ENCODE data around the gene KANSL1L.
A peak's percentile ranks its signal among the peaks of the same experiment; 100 is the strongest.
"Not testable (repeated sequence)": the region's sequence is repeated elsewhere in the genome, so short reads cannot be mapped to it uniquely, and the experiment has no call there.

The KANSL1L gene, protein sequence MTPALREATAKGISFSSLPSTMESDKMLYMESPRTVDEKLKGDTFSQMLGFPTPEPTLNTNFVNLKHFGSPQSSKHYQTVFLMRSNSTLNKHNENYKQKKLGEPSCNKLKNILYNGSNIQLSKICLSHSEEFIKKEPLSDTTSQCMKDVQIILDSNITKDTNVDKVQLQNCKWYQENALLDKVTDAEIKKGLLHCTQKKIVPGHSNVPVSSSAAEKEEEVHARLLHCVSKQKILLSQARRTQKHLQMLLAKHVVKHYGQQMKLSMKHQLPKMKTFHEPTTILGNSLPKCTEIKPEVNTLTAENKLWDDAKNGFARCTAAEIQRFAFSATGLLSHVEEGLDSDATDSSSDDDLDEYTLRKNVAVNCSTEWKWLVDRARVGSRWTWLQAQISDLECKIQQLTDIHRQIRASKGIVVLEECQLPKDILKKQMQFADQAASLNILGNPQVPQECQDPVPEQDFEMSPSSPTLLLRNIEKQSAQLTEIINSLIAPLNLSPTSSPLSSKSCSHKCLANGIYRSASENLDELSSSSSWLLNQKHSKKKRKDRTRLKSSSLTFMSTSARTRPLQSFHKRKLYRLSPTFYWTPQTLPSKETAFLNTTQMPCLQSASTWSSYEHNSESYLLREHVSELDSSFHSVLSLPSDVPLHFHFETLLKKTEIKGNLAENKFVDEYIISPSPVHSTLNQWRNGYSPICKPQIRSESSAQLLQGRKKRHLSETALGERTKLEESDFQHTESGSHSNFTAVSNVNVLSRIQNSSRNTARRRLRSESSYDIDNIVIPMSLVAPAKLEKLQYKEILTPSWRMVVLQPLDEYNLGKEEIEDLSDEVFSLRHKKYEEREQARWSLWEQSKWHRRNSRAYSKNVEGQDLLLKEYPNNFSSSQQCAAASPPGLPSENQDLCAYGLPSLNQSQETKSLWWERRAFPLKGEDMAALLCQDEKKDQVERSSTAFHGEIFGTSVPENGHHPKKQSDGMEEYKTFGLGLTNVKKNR

DNA sequence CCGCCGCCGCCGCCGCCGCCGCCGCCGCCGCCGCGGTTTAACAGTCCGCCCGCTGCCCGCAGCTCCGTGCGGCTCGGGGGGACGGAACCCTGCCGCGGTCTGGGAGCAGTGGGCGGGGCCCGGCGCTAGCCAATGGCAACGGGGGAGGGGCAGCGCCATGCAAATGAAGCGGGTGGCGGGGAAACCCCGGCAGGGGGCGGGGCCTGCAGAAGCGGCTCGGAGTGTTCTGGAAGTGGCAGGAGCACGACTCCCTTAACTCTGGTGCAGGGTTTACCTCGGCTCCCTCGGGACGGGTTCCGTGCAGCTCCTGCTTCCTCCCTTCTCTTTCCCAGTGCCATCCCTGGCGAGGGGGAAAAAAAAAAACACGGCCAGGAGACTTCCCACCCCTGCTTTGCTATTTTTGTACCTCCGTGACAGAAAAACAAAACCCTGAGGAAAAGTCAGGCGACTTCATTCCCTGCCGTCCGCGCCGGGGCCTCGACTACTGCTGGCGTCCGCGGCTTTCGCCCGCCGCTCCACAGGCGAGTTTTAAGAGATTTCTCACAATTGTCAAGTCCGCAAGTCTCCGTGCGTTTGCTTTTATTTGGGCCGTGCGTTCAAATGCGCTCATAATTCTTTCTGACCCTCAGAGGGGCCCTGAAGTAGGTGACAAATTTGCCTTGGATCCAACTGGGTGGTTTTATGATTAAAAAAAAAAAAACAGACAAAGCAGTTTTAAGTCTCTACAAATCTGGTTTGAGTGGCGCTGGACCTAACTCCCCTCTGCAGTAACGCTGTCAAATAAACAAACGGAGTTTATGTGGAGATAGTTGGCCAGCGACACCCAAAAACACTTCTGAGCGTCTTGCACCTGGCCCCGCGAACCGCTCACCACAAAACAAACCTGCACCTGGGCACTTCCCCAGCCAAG lies at the start of gene KANSL1L:
Gene KANSL1L (minus strand): TSS at position 101 of the 910 bp plus-strand sequence. CDS start 16,827 bp downstream, outside the sequence.
- DNase-seq: peak; percentile 53 to 86

DNA sequence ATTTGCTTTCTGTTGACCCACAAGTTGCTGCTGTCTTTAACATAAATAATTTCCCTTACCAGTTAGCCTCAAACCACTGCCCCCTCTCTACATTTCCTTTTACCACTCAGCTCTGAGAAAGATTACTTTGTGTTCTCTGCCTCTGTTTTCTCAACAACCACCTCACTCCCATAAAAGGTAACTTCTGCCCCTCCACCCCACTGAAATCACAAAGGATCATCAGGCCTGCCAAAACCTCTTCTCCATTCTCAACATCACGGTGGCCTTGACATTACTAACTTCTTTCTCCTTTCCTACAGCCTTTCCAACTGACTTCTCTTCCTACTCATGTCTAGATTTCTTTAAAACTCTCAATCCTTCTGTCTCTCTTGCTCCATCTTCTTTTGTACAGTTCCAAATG lies 43.9 kb upstream of the KANSL1L start:
- no peak for DNase-seq

DNA sequence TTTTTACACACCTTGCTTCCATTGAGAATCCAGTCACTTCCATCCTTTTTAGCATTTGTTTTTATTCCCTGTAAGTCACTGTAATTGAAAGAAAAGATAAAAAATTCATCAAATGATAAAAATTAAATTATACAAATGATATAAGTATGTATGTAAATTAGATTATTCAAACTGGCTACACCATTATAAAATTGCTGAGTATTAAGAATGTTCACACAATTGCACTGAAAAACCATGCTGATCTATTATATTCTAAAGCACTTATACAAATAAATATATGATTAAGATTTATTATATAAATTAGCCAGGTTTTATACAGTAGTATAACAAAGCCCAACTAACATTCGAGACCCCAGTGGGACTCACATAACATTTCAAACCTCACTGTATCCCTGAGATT lies 39.0 kb upstream of the KANSL1L start:
- DNase-seq: no peak

- DNase-seq: no peak
These were observed 36.7 kb upstream of the KANSL1L start for GRCh38 chr2:210207929-210208328.

- DNase-seq: no peak
These were observed 32.3 kb upstream of the KANSL1L start for GRCh38 chr2:210203558-210203957.

- no peak for DNase-seq
These were observed 31.9 kb upstream of the KANSL1L start for GRCh38 chr2:210203147-210203546.

DNA sequence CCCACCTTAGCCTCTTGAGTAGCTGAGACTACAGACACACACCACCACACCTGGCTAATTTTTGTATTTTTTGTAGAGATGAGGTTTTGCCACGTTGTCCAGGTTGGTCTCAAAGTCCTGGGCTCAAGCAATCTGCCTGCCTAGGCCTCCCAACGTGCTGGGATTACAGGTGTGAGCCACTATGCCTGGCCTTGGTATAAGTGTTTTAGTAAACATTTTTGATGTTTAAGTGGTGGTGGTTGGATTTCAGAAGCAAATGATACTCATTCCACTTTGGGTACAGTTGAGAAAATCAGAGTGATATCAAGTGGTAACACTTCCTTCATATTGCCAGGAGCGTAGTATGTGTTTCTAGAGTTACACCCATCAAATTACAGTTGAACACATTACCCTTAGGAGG lies 28.6 kb upstream of the KANSL1L start:
- DNase-seq: no peak

- DNase-seq: no peak
These were observed 28.1 kb upstream of the KANSL1L start for GRCh38 chr2:210199186-210199765.

GRCh38 chr2:210198326-210198725 lies 27.1 kb upstream of the KANSL1L start:
- DNase-seq: no peak

GRCh38 chr2:210197720-210198119 lies 26.5 kb upstream of the KANSL1L start:
- DNase-seq: no peak

DNA sequence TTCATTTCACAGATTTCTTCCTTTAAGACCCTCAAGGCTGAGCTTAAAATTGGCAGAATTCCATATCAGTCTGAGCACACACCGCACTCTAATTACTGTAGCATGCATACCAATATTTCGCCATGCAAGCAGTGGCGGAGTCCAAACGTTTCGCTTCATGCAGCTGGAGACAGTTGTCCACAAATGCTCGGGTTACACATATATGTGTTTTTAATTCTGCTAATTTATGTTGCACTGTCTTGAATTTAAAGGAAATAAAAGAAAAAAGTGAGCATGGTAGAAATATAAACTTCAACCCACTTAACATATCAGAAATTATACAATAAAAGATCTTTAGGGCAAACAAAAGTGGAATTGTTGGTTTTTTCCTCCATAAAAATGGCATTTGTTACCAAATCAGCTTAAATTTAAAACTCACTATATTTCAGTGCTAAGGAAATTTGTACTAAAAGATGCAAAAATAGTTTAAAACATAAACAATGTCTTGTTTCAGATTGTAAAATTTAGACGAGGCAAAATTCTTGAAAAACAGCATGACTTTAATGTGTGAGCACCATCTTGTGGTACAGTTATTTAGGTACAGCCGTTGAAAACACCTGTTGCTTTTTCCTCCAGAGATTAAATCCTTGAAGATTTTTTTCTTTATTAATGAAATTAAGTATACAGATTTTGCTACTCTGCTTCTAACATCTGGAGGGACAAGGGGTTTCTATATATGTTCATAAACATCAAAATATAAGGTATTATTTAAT lies 24.1 kb upstream of the KANSL1L start:
- no peak for DNase-seq

- no peak for DNase-seq
These were observed 19.1 kb upstream of the KANSL1L start for GRCh38 chr2:210190345-210190744.

GRCh38 chr2:210189452-210190138 lies 18.4 kb upstream of the KANSL1L start:
- no peak for DNase-seq

DNA sequence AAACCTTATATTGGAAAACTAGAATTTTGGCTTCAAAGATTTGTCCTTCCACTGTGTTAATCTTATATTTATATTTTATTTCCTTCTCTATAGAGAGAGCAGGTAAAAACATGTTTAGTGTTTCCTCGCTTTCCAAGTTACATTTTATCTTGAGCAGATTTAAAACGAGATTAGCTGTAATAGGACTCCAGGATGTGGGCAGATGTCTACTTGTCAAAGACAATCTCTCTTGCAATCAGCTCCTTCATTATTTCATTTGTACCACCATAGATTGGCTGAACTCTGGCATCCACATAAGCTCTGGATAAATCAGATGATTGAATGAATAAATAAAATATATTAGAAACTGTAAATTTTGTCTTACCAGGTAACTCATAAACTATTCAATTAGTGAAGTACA lies 17.5 kb upstream of the KANSL1L start:
- no peak for DNase-seq

- DNase-seq: no peak
These were observed 17.0 kb upstream of the KANSL1L start for GRCh38 chr2:210188190-210188589.

GRCh38 chr2:210183936-210184335 lies 12.7 kb upstream of the KANSL1L start:
- not testable (repeated sequence) for DNase-seq

GRCh38 chr2:210181606-210182088 lies 10.4 kb upstream of the KANSL1L start:
- not testable (repeated sequence) for DNase-seq

GRCh38 chr2:210181033-210181605 lies 9.9 kb upstream of the KANSL1L start:
- DNase-seq: not testable (repeated sequence)

DNA sequence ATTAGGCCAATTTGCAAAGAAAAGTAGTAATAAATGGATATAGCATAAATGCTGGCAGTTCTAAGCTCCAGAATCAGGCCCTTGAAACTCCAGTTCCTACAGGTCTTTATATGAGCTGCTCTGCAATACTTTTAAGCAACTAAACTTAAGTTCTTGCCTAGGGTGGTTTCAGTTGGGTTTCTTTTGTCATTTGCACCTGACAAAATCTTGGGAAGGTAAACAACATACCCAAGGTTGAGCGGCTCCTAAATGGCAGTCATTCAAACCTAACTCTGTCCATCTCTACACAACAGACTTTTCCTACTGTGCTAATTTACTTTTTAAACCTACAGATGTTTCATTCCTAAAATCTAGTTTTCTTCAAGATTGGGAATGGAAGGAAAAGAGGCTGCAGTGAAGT lies 9.3 kb upstream of the KANSL1L start:
- no peak for DNase-seq

GRCh38 chr2:210179351-210179990 lies 8.3 kb upstream of the KANSL1L start:
- no peak for DNase-seq
